Embryonic facial prominence (tissue), 1 donor: ENCODE measurements around the gene EGFL7.

ENCODE experiments used
- DNase-seq: peaks from one replicate; pipeline ENCODE4 v3.0.0-alpha.2; 2016; ENCODE audit errors: extremely low spot score

Gene EGFL7

DNA sequence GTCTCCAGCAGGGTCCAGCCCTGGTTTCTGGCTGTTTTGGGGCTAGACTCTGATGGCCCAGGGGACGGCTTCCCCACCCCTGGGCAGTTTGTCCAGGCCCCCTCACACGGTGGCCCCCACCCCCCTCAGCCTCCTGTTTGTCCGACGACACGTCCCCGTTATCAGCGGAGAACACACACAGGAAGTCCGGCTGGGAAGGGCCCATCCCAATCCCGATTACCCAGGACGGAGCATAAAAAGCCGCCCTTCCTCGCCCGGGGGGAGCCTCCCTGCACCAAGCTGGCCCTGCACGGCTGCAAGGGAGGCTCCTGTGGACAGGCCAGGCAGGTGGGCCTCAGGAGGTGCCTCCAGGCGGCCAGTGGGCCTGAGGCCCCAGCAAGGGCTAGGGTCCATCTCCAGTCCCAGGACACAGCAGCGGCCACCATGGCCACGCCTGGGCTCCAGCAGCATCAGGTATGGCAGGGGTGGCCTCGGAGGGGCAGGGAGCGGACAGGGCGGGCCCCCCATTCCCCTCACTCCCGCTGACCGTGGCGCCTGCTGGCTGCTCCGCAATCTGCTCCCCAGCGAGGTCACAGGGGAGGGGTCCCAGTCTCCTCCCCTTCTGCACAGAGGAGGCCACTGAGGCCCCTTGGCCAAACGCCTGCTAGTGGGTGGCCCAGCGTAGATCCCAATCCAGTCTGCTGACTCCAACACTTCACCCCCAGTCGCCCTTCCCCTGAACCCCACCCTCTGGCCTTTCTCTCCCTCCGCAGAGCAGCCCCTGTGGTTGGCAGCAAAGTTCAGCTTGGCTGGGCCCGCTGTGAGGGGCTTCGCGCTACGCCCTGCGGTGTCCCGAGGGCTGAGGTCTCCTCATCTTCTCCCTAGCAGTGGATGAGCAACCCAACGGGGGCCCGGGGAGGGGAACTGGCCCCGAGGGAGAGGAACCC lies at the start of gene EGFL7:
EGFL7 (plus strand) TSS at position 261 of the 926 bp plus-strand sequence. CDS start 5,367 bp downstream, outside the sequence.
- no peak for DNase-seq

DNA sequence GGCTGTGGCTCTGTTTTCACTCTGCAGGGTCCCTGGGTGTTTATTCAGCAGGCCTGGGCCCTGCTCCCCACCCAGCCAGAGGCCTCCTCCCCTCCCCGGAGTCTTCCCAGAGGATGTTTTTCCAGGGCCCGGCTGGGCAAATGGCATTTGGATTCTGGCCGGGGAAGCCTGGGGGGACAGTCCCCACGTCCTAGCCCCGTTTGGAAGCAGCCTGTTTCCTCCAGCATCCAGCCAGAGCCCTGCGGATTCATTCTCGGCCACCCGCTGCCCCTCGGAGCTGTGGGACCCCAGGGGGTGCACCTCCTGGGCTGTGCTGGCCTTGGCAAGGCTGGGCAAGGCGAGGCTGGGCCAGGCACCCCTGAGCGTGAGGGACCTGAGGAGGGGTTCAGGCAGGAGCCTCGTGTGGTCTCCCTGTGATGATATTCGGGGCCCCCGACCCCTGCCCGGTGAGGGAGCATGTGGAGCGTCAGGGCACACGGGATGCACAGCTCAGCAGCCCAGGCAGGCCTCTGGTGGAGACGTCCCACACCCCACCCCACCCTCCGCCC lies 48.8 kb upstream of the EGFL7 start:
- no peak for DNase-seq

DNA sequence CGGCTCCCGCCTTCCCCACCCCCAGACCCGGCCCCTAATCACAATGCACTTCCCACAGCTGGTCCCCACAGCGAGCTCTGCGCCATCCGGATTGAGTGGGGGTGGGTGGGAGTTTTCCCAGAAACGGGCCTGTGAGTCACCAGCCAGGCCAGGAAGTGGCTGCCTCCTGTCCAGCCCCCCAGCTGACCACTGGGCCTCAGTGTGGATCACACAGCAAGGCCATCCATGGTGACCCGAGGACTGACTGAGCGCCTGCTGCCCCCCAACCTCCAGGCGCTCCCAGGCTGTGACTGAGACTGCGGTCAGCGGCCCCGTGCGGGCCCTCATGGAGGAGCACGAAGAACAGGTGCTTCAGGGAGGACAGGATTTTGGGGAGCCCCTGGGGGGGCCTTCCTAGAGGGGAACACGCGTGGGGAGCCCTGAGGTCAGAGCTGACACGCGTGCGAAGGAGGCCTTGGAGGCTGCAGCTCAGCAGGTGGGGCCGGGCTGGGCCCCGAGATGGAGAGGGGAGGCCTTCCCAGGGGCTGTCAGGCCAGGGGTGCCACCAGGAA lies 48.3 kb upstream of the EGFL7 start:
- DNase-seq: no peak

DNA sequence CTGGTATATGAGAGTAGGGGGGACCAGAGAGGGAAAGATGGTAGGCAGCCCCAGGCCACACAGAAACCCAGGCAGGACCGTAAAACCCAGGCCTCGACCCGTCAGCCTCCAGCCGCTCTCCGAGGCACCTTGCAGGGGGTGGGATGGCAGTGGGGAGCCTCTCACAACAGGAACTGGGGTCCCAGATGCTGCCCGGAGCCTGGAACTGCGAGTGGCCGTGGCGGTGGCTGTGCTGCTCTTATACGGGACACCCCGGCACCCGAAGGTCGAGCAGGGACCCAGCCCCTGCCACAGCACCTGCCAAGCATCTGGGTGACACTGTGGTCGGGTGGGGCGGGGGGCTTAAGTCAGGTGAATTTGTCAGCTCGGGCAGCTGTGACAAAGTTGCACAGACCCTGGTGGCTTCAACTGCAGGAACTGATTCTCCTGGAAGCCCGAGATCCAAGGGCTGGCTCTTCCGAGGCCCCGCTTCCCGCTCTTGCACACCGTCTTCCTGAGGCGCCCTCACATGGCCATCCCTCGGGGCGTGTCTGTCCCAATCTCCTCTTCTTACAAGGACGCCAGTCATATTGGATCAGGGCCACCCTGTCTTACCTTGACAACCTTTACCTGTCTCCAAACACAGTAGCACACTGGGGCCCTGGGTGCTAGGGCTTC lies 47.6 kb upstream of the EGFL7 start:
- DNase-seq: no peak

DNA sequence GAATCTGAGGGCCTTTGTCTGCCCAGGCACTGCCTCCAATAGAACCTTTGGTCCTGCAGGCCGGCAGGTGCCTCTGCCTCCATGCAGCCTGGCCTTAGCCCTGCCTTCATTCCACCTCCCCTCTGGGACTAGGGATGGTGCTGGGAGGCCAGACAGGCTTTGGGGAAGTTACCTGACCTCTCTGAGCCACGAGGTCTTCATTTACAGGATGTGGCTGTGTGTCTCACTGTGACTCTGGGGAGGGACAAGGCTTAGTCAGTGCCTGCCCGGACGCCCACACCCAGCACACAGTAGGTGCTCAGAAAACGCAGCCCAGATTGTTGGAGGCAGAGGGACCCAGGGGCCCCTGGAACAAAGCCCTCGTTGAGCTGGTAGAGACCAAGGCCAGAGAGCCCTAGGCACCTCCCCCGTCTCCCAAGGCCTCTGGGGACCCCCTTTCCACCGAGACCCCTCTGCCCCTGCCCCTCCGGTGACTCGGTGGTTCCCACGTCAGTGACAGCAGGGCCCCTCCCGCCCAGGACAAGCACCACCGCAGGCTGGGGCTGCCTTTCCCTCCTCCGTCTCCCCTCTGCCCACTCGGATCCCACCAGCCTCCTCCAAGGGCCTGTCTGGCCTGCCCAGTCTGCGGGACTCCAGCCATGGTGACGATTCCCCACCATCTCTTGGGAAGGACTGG lies 46.9 kb upstream of the EGFL7 start:
- no peak for DNase-seq

DNA sequence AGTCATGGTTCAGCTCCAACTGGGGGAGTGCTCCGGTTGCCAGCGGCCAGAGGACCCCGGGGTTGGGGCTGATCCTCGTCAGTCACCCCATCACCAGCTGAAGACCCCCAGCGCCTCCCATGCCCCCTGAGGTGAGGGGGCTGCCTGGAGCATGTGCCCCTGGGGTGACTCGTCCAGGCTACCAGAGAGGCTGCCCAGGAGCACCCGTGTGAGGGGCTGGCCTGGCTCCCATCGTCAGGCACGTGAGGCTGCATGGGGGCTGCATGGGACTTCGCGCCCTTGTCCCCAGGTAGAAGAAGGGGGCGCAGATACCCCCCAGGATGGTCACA lies 46.4 kb upstream of the EGFL7 start:
- no peak for DNase-seq

DNA sequence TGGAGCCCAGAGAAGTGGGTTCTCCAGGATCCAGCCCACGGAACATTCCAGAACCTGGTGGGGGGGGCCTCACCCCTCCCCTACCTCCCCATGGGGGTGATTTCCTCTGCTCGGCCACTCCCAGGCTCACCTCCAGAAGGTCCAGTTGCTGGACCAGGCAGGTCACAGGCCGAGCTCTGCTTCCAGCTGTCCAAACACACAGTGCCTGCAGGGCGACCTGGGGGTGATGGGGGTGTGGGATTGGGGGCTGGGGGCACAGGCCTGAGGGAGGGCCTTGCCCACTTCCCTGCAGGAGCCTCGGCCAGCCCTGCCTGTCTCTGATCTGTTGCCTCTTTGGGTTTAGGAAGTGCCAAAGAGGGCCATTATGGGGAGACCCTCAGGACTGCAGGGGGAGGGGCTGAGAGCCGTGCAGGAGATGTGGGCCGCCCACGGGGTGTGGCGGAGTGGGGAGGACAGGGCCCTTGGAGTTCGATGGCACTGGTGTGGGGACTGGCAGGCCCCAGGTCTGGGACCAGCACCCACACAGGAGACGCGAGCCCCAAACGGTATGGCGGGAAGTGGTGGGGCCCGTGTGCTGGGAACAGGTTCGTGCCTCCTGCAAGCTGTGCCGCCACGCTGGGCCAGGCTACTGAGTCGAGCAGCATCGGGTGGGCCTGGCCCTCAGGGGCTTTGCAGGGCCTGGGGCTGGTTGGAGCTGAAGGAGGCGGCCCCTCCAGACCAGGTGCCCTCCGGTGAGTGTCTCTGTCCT lies 45.6 kb upstream of the EGFL7 start:
- no peak for DNase-seq

DNA sequence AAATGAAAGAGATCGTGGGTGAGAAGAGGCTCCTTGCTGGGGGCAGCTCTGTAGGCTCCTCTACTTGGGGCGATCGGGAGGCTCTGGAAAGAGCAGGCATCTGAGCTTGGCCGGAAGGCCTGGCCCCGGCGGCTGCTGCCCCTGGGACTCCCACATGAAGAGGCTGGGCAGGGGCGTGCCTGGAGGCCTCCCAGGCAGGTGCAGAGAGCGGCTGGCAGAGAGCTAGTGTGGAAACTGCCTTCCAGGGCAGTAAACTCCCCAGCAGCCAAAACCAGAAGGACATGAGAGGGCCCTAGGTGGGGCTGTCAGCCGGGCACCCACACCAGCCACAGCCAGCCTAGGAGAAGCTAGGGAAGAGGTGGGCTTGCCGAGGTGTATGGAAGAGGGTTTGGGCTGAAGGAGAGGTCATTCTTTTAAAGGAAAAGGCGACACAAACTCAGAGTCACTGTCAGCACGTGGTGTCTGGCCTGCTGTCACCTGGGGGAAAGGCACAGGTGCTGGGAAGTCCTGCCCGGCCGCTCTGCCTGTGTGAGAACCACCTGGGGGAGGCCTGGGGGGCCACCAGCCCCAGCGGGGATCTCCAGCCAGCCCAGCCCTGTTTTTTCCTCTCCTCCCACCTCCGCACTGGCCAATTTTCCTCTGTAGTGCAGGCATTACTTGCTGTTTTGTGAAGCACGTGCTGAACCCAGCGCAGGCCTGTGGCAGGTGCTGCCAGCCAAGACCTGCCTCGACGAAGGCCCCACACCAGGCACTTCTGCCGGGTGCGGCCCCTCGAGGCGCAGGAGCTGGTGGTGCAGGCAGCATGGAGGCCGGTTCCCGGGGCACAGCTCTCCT lies 44.8 kb upstream of the EGFL7 start:
- DNase-seq: no peak

DNA sequence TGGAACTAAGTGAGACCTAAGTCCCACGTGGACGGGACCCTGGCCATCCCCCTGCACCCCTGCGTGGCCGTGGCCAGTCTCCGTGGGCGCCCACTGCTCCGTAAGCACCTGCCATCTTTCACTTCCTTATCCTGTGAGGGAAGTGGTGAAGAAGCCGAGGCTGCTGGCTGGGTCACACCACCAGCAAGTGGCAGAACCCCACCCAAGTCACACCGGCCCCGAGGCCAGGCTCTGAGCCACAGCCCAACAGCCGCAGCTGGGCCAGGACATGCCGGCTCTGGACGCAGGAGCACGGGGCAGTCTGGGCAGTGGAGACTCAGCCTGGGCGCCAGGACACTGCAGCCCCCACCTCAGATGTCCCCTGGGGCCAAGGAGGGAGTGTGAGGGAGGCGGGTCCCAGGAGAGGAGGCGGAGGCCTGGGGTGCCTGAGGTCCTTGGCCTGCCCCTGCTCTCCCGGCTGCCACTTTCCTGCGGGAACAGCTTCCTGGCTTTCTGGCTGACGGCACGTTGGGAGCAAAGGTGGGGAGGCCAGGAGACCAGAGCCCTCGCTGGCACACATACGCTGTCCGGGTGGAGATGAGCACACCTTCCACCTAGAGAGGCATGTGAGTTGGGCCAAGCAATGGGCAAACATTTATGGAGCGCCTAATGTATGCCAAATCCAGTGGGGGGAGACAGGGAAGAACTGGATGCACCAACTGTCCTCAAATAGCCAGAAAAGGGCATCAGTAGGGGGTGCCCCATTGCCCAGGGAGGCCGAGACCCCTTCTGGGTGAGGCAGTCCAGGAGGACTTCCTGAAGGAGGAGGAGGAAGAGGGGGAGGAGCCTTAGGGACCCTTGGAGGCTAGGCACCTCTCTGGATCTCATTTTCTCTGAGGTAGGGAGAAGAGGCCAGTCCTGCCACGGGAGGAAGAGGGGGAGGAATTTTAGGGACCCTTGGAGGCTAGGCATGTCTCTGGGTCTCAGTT lies 43.9 kb upstream of the EGFL7 start:
- no peak for DNase-seq

DNA sequence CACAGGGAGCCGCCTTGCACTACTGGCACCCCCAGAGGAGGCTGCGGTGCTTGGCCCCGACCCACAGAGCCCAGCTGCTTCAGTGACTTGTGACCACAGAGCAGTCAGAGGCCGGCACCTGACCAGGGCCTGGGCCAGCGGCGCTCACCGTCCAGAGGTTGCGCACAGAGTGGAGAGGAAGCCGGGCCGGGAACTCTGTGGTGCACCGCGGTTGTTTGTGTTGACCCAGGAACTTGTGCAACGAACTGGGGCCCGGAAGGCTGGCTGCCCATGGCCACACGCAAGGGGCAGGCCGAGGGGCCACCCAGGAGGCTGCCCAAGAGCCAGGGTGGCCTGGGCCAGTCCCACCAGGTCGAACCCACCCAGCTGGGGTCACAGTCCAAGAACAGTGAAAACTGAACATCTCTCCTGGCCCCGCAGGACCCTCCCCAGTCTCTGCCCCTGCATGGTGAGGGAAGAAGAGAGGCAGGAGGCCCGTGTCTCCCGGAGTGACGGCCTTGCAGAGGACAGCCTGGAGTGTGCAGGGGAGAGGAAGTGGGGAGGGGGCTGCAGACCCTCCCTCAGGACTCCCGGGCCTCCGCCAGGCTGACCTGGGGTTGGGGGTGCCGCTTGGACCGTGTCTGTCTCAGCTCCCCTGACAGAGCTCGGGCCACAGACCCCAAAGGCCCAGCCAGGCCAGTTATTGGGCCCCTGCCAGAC lies 42.8 kb upstream of the EGFL7 start:
- DNase-seq: no peak

DNA sequence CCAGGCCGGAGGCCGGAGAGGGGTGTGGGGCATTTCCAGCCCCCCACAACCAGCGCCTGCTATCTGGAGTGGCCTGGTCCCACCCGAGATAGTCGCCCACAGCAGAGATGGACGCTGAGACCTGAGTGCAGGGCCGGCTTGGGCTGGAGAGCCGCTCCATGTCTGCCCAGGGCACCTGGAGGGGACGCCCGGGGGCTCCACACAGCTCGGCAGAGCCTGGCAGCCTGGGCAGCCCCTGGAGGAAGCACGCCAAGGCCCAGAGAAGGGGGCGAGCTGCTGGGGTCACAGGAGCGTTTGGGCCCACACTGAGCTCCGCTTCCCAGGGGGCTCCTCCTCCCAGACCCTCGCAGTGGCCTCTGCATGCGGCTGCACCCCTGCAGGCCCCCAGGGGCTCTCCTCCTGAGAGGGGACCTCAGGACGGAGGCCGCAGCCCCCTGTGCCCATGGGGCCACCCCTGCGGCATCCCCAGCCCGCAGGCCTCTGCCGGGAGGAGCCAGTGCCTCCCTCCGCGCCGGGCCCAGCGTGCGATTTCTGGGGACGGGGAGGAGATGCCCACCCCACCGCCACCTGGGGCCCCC lies 42.2 kb upstream of the EGFL7 start:
- no peak for DNase-seq

DNA sequence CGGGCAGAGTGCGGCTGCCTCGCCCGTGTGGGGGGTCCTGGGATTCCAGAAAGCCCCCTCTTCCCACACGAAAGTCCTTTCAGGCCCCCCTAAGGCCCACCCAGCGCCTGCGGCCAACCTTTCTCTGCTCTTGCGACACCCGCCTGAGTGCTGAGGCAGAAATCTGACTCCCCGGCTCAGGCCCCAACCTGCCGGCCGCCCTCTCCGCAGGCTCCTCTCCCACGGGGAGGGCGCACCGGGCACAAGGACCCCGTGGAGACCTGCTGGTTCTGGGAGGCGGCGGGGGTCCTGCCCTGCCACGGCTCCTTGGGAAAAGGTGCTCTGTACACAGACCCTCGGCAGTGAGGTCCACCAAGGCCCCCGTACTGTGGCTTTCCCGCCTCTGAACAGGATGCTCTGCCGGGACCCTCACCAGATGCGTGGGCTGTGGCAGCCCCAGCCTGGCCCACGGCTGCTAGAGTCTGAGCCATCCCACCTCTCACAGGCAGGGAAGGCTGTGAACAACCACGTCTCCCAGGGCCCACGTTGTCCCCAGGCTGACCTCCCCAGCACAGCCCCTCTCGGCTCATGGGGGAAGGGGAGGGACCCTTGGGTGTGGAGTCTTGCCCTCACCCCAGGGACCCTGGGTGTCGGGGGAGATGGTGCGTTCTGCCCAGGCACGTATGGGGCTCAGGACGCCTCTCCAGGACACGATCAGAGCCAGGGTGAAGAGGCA lies 41.5 kb upstream of the EGFL7 start:
- no peak for DNase-seq

DNA sequence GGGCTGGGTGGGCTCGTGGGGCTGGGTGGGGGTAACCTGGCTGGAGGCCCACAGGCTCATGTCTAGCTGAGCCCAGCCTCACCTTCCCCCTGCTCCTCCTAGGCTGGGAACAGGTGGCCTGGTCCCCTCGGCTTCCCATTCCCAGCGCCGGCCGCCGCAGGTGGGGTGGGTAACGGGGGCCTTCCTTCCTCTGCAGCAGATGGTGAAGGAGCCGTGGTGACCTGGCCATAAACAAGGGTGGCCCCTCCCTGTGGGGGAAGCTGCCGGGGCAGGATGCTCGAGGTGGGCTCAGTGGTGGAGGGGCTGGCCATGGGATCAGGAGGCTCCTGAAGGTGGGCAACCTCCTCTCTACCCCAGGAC lies 41.0 kb upstream of the EGFL7 start:
- DNase-seq: no peak

DNA sequence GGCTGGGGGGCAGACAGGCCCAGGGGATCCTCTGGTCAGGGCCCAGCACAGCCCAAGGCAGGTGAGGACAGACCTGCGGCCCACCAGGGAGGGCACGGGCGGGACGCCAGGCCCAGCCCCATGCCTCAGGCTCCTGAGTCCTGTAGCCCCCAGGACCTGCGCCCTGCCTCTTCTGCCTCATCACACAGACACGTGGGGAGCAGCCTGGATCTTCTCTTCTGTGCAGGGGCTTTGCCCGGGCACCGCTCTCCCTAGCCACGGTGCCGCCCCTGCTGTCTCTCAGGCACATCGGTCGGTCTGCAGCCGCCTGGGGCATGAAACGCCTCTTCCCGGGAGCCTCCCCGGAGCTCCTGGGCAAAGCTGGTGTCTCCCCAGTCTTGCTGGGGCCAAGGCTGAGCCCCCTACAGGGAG lies 40.2 kb upstream of the EGFL7 start:
- no peak for DNase-seq

DNA sequence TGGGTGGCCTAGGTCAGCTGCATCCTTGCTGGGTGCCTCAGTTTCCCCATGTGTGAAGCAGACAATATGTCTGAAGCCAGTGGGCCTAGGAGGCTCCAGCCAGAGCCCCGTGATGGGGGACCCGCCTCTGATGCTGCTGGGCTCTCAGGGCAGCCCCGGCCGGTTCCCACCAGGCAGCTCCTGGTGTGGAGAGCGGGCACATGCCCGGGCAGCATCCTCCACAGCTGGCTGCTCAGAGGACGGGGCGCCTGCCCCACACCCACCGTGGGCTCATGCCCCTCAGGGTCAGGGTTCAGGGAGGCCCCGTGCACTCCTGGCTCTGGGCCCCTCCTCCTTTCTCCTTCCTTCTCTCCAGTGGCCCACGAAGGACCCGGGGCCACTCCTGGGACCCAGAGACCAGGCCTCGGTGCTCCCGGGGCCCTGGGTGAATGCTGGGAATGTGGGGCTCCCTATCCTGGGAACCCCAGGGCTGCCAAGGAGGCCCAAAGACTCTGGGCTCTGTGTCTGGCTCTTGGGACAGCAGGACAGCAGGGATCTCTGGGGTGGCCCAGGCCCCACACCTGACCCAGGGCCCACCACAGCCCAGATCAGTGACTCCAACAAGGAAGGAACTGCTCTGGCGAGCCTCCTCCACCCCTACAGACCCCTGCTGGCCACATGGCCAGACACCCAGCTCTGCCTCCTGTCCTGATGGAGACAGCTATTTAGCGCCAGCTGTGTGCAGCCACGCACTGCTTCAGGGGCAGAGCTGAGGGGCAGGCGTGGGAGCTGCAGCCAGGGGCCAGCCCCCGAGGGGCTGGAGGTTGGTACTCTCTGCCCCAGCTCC lies 39.5 kb upstream of the EGFL7 start:
- DNase-seq: no peak

DNA sequence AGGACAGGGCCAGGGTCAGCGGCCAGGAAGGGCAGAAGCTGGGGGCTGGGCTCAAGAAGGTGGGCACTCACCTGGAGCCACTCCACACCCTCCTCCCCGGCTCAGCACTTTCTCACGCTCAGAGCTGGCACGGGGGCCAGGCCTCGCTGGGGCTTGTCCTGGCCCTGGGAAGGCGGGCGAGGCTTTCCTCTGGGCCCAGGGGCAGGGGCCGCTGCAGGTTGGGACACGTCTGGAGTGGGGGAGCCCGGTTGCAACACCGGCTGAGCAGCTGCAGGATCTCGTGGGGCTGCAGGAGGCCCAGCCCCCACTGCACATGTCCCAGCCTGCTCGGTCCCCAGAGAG lies 38.9 kb upstream of the EGFL7 start:
- DNase-seq: no peak
